GM23338 (cell line): ENCODE measurements around the gene AMBRA1. TPM values are rescaled to one million over a fixed set of nuclear protein-coding genes. Genes with fewer than 3 reads are reported as not detected.

ENCODE experiments used
- ATAC-seq: fragments of 200-7000 bp; cut with Tn5 transposase; 3 replicates; pipeline ENCODE4 v1.9.1; 2020
- DNase-seq: peaks from one replicate; pipeline ENCODE4 v3.0.0-alpha.2; 2015; ENCODE audit warnings: low spot score
- H2AFZ ChIP-seq: fragments of 200-600 bp; sonication (generic); 2 replicates; pipeline ENCODE4 v1.8.0; 2016; ENCODE audit warnings: antibody characterized with exemption, mild to moderate bottlenecking, moderate library complexity
- H3F3A ChIP-seq: fragments of 200-600 bp; sonication (generic); replicated peaks from 2 replicates; pipeline ENCODE4 v1.8.0; 2017; ENCODE audit warnings: antibody characterized with exemption, mixed run types, low read depth
- H3K27ac ChIP-seq: fragments of 200-600 bp; sonication (generic); 2 replicates; pipeline ENCODE4 v1.6.1; 2016; ENCODE audit warnings: low read depth
- H3K27me3 ChIP-seq: fragments of 200-600 bp; sonication (generic); 2 replicates; pipeline ENCODE4 v1.8.0; 2016; ENCODE audit warnings: mild to moderate bottlenecking, mixed run types, moderate library complexity; ENCODE audit not compliant: insufficient read depth
- H3K36me3 ChIP-seq: fragments of 200-600 bp; sonication (generic); 2 replicates; pipeline ENCODE4 v1.8.0; 2016; ENCODE audit warnings: mild to moderate bottlenecking; ENCODE audit not compliant: insufficient read depth
- H3K4me1 ChIP-seq: fragments of 200-600 bp; sonication (generic); 2 replicates; pipeline ENCODE4 v1.8.0; 2016; ENCODE audit warnings: mild to moderate bottlenecking, moderate library complexity; ENCODE audit not compliant: insufficient read depth
- H3K4me2 ChIP-seq: fragments of 200-600 bp; sonication (generic); 2 replicates; pipeline ENCODE4 v1.7.1; 2017; ENCODE audit warnings: mixed run types
- H3K4me3 ChIP-seq: fragments of 200-600 bp; sonication (generic); 2 replicates; pipeline ENCODE4 v1.6.1; 2016; ENCODE audit warnings: mixed run types
- H3K79me2 ChIP-seq: fragments of 200-600 bp; sonication (generic); replicated peaks from 2 replicates; pipeline ENCODE4 v1.8.0; 2017; ENCODE audit warnings: mild to moderate bottlenecking; ENCODE audit not compliant: insufficient read depth
- H3K9me2 ChIP-seq: fragments of 200-600 bp; sonication (generic); 2 replicates; pipeline ENCODE4 v1.8.0; 2017; ENCODE audit not compliant: insufficient read depth
- H4K20me1 ChIP-seq: fragments of 200-600 bp; sonication (generic); replicated peaks from 2 replicates; pipeline ENCODE4 v1.8.0; 2017; ENCODE audit warnings: mild to moderate bottlenecking; ENCODE audit not compliant: insufficient read depth
- H3K27ac Mint-ChIP-seq: 2 replicates; pipeline ENCODE4 v1.8.0; 2020; ENCODE audit warnings: inconsistent platforms, mild to moderate bottlenecking, moderate library complexity, mixed read lengths
- H3K27me3 Mint-ChIP-seq: 3 replicates; pipeline ENCODE4 v1.8.0; 2022; ENCODE audit warnings: low read depth, mild to moderate bottlenecking, moderate library complexity, mixed read lengths, inconsistent platforms; ENCODE audit not compliant: insufficient read depth, poor library complexity
- H3K36me3 Mint-ChIP-seq: 3 replicates; pipeline ENCODE4 v1.8.0; 2021; ENCODE audit warnings: low read depth, mild to moderate bottlenecking, inconsistent platforms, moderate library complexity, mixed read lengths
- H3K4me1 Mint-ChIP-seq: 3 replicates; pipeline ENCODE4 v1.8.0; 2020; ENCODE audit warnings: mild to moderate bottlenecking, inconsistent platforms, mixed read lengths
- H3K4me3 Mint-ChIP-seq: 3 replicates; pipeline ENCODE4 v1.8.0; 2021; ENCODE audit warnings: moderate library complexity, mild to moderate bottlenecking, inconsistent platforms, mixed read lengths
- H3K9me3 Mint-ChIP-seq: 3 replicates; pipeline ENCODE4 v1.8.0; 2020; ENCODE audit warnings: moderate library complexity, mild to moderate bottlenecking, inconsistent platforms, mixed read lengths
- CREB1 ChIP-seq: fragments of 250-450 bp; sonication (Bioruptor Pico); IDR thresholded peaks from 2 replicates; pipeline ENCODE4 v1.5.0; 2020; ENCODE audit warnings: low read depth, mild to moderate bottlenecking, moderate library complexity
- CTCF ChIP-seq, 2 experiments: fragments of 200-600 bp in 1 of 2; sonication (generic) in 1 of 2; conservative IDR thresholded peaks; 2 replicates each; pipeline versions ENCODE4 v1.5.1 to v1.6.1; 2016 to 2017; ENCODE audit warnings: antibody characterized with exemption in 2 of 2, low read depth in 2 of 2, mild to moderate bottlenecking in 2 of 2, moderate library complexity in 1 of 2
- ETS1 ChIP-seq: IDR thresholded peaks from 2 replicates; pipeline ENCODE4 v1.6.1; 2016; ENCODE audit warnings: antibody characterized with exemption
- EZH2 ChIP-seq: fragments of 200-600 bp; sonication (generic); IDR thresholded peaks from one replicate; pipeline ENCODE4 v1.8.0; 2017; ENCODE audit warnings: antibody characterized with exemption, mild to moderate bottlenecking, low read depth; ENCODE audit not compliant: unreplicated experiment
- EZH2phosphoT487 ChIP-seq: fragments of 200-600 bp; sonication (generic); IDR thresholded peaks from one replicate; pipeline ENCODE4 v1.8.1; 2018; ENCODE audit warnings: antibody characterized with exemption; ENCODE audit not compliant: unreplicated experiment
- JUNB ChIP-seq: IDR thresholded peaks from one replicate; pipeline ENCODE4 v1.6.1; 2016; ENCODE audit warnings: antibody characterized with exemption; ENCODE audit not compliant: unreplicated experiment
- NANOG ChIP-seq: IDR thresholded peaks from 2 replicates; pipeline ENCODE4 v1.6.1; 2016; ENCODE audit warnings: antibody characterized with exemption, borderline replicate concordance
- POLR2AphosphoS5 ChIP-seq: IDR thresholded peaks from 2 replicates; pipeline ENCODE4 v1.6.1; 2016; ENCODE audit warnings: antibody characterized with exemption, low read depth
- REST ChIP-seq: IDR thresholded peaks from one replicate; pipeline ENCODE4 v1.6.1; 2018; ENCODE audit warnings: antibody characterized with exemption; ENCODE audit not compliant: unreplicated experiment
- STAT1 ChIP-seq: IDR thresholded peaks from one replicate; pipeline ENCODE4 v1.6.1; 2016; ENCODE audit warnings: antibody characterized with exemption; ENCODE audit not compliant: unreplicated experiment
- ZNF114 ChIP-seq: fragments of 250-450 bp; sonication (Bioruptor Pico); IDR thresholded peaks from 2 replicates; pipeline ENCODE4 v1.5.0; 2020; ENCODE audit warnings: mild to moderate bottlenecking, moderate library complexity
- ZNF331 ChIP-seq: fragments of 250-450 bp; sonication (Bioruptor Pico); IDR thresholded peaks from 2 replicates; pipeline ENCODE4 v1.5.0; 2020; ENCODE audit warnings: low read depth, mild to moderate bottlenecking, moderate library complexity
- ZNF462 ChIP-seq: fragments of 250-450 bp; sonication (Bioruptor Pico); IDR thresholded peaks from 2 replicates; pipeline ENCODE4 v1.5.0; 2020; ENCODE audit warnings: mild to moderate bottlenecking, moderate library complexity
- polyA plus RNA-seq: library from polyadenylated mRNA; unstranded; fragments of >200 nt; fragmentation: Nextera tagmentation; extraction: Ambion mirVana; gene quantifications from 2 replicates; pipeline ENCODE4 v1.2.1, GENCODE V29; 2016
- total RNA-seq: library from RNA; depleted of rRNA; stranded (reverse); fragments of >200 nt; shearing (Covaris generic); gene quantifications from 2 replicates; pipeline ENCODE4 v1.2.3, GENCODE V29; 2014

AMBRA1 gene
- total and polyA plus RNA-seq, 2 experiments from 2014 or later = 8.3 to 34.8 TPM

GRCh38 chr11:46414879-46415278 is 178.9 kb downstream of the AMBRA1 start:
- Mint-ChIP-seq H3K27ac (no peak overlapping the region), H3K9me3 (no peaks in the 10 kb centered on the region; the same call in 2 of the 3 replicates)

More at GRCh38 chr11:46414879-46415278, 178.9 kb downstream of the AMBRA1 start:
- no peak for DNase-seq
- TF ChIP-seq REST = no peak
- no peak for TF ChIP-seq EZH2phosphoT487
- TF ChIP-seq ETS1 = no peak
- no peak for TF ChIP-seq POLR2AphosphoS5
- TF ChIP-seq ZNF331 (CRISPR knock-in tag) = no peak
- no peak for TF ChIP-seq EZH2
- TF ChIP-seq ZNF114 = no peak
- TF ChIP-seq ZNF462 (CRISPR knock-in tag) = no peak
- TF ChIP-seq NANOG = no peak
- no peak for TF ChIP-seq CTCF (conservative IDR thresholded peaks at IDR 0.05; ENCODE audit: low read depth in 2 of 2)
- no peak for TF ChIP-seq JUNB
- no peak for TF ChIP-seq STAT1
- no peak for TF ChIP-seq CREB1
- Histone ChIP-seq H3F3A (no peaks in the 10 kb centered on the region), H4K20me1 (no peaks in the 10 kb centered on the region), H3K27me3 (no peaks in the 10 kb centered on the region), H3K36me3 (no peaks in the 10 kb centered on the region), H3K4me3 (no peak overlapping the region), H3K9me2 (no peaks in the 10 kb centered on the region), H3K79me2 (no peaks in the 10 kb centered on the region), H3K4me2 (no peak overlapping the region), H3K4me1 (peaks cover 4% of the 10 kb centered on the region; the same call in 1 of the 2 replicates), H3K27ac (no peak overlapping the region), H2AFZ (no peak overlapping the region)
- ATAC-seq = no peak
- Mint-ChIP-seq H3K36me3 (peaks cover 23% of the 10 kb centered on the region), H3K27me3 (peaks cover 12% of the 10 kb centered on the region), H3K4me1 (peaks cover 23% of the 10 kb centered on the region; the same call in 2 of the 3 replicates), H3K4me3 (no peak overlapping the region)
